Skeletal muscle cell (primary cell): ENCODE measurements around the gene CXCL12.

ENCODE experiments used
- DNase-seq: peaks from one replicate; pipeline ENCODE4 v3.0.0-alpha.2; 2010; ENCODE audit warnings: low read depth
- H3K4me3 ChIP-seq: 2 replicates; pipeline ENCODE4 v1.5.1; 2011; ENCODE audit warnings: low read depth, mild to moderate bottlenecking, control low read depth, low read length, moderate library complexity

Gene CXCL12

GRCh38 chr10:44388641-44389040 lies 3.7 kb upstream of the CXCL12 start:
- H3K4me3 ChIP-seq, result no peak overlapping the region
- no peak for DNase-seq

DNA sequence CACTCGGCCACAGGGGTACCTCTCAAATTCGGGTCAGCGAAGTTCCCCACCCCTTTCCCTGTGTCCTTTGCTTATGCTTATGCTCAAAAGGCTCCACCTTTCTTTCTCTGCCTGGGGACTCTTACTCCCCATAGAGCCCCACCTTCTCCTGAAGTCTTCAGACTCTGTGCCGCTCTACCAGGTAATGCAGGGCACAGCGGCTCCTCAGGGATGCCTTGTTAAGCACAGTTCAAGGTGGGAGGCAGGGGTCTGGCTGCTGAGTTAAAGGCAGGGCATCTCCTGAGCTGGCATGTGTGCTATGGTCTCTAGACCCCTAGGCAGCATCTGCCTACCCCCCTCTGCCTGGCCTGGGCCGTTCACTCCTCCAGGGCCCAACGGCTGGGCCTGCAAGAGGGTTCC lies 3.0 kb upstream of the CXCL12 start:
- no peak for DNase-seq

DNA sequence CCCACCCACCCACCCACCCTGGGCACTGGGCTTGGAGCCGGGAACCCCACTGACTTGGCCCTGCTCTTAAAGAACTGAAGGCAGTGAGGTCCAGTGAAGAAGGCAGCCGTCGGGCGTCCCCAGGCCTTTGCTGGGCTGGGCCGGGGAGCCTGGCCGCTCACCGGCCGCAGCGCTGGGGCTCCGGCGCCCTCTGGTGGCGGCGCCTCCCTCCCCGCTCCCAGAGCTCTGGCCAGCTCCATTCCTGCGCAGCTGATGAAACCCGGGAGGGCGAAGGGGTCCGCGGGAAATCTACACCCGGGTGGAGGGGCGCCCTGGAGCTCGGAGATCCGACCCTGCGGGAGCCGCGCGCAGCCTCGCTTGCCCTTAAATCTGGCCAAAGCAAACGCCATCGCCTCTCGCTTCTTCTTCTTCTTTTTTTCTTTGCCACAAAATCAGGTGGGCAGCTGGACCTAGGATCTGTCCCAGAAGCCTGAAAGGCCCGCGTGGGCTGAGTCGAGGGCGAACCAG lies 1.7 kb upstream of the CXCL12 start:
- DNase-seq, result no peak
- peak overlapping the region; percentile 18 for H3K4me3 ChIP-seq

More for the DNA sequence above, 3.0 kb upstream of the CXCL12 start:
- no peak overlapping the region for H3K4me3 ChIP-seq

DNA sequence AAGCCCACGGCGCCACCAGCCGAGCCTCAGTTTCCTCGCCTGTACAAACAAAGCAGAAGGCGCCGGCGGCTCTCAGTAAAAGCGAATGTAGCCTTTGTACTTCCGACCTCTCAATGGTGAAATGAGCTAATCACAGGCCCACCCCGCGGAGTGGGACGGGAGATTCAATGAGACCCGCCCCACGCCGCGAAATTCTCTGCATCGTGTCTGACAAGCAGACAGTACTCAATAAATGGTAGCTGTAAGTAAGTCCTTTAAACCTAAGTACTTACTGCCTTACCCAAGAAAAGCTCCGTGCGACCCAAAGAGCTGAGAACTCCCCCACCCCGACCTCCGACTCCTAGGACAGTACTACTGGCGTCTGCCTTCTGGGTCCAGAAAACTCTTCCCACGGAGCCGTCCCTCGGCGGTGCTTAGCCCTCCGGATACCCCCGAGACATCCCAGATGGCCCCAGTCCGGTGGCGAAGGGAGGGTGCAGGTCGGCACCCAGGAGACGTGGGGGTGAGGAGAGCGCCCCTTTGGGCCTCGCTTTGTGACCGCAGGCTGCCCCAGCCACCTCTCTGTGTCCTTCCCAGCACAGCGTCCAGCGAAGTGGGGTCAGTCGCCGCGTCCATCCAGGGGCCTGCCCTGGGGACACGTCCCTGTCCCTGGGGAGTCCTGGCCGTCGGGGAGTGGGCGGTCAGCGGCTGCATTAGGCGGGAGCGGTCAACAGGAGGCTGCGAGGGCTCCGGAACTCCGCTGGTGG lies 972 bp upstream of the CXCL12 start:
- DNase-seq, result no peak
- no peak overlapping the region for H3K4me3 ChIP-seq

- H3K4me3 ChIP-seq, result peak overlapping the region; percentile 63
- DNase-seq, result no peak
Observed at GRCh38 chr10:44384601-44385025, 284 bp downstream of the CXCL12 start.

GRCh38 chr10:44383749-44384600 lies 922 bp downstream of the CXCL12 start:
- peak overlapping the region; percentile 63 for H3K4me3 ChIP-seq
- DNase-seq, result no peak

GRCh38 chr10:44382981-44383748 lies 1.7 kb downstream of the CXCL12 start:
- DNase-seq, result no peak
- H3K4me3 ChIP-seq, result peak overlapping the region; percentile 63

GRCh38 chr10:44382131-44382858 lies 2.6 kb downstream of the CXCL12 start:
- peak overlapping the region; percentile 63 for H3K4me3 ChIP-seq
- no peak for DNase-seq

DNA sequence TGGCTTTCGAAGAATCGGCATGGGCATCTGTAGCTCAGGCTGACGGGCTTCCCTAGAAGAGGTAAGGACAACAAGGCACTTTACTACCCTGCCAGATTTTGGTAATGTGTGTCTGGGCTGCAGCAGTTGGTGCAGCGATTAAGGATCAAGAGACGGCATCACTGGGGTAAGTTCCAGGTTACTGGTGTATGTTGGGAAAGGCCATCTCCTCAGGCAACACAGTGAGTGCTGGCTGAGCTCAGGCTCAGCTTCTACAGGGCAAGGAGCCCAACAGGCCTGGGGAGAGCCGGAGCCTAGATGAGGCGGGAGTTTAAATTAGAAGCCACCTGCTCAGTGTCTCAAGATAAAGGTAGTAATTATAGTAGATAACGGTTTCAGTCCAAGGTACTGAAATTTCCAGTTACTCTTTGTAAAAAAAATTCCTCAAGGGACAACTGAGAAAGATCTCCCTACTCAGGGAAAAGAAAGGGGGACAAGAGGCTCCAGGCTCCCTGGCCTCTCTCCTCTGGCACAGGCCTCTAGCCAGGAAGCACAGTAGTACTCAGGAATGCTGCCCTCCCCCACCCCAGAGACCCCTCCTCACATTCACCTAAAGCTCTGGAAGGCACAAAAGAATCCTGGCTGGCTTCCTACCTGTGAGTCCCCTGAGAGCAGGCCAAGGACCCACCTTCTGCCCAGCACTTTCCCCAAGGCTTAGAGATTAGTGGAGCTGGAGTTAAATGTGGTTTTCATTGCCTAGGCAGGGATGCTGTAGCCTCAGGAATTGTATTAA lies 3.9 kb downstream of the CXCL12 start:
- no peak overlapping the region for H3K4me3 ChIP-seq
- DNase-seq, result no peak

DNA sequence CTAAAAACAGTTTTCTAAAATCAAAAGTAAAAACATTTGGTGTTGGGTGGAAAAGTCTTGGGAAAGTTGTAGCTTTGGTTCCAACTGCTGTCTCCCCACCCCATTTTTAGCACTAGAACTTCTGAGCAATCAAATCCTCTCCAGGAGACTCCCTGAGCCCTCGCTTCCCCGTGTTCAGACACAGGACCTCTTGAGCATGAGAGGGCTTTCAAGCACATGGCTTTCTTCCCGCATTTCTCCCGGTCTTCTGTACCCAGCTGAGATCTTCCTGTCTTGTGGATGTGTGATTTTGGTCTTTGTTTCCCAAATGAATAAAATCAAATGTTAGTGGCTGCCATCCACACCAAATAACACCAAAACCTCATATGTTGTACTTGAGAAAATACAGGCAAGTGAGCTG lies 5.0 kb downstream of the CXCL12 start:
- DNase-seq, result no peak

GRCh38 chr10:44378626-44379025 lies 6.3 kb downstream of the CXCL12 start:
- no peak for DNase-seq
- no peak overlapping the region for H3K4me3 ChIP-seq

More for the DNA sequence above, 5.0 kb downstream of the CXCL12 start:
- H3K4me3 ChIP-seq, result no peak overlapping the region

- no peak overlapping the region for H3K4me3 ChIP-seq
- DNase-seq, result no peak
Observed at GRCh38 chr10:44377651-44378310, 7.1 kb downstream of the CXCL12 start.

- peak; percentile 20 for DNase-seq
- H3K4me3 ChIP-seq, result no peak overlapping the region
Observed at GRCh38 chr10:44376472-44377099, 8.3 kb downstream of the CXCL12 start.

DNA sequence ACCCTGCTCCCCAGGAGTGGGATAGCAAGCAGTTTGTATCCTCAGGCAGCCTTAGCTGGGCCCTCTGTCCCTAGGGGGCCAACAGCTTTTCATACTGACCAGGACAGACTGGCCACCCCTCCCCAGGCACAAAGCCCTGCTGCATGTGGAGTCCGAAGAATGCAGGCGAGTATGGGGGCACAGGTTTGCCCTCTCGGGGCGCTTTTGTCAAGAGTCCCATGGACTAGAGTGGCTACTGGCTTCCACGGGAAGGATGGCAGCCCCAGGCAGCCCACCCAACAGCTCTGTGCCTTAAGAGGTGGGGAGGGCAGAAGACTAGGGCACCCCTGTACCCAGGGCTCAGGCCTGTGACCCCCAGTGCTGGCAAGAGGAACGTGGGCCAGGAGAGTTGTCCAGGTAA lies 10.7 kb downstream of the CXCL12 start:
- no peak for DNase-seq
- H3K4me3 ChIP-seq, result no peak overlapping the region

GRCh38 chr10:44373341-44373995 lies 11.4 kb downstream of the CXCL12 start:
- DNase-seq, result no peak
- H3K4me3 ChIP-seq, result no peak overlapping the region

GRCh38 chr10:44372181-44372580 lies 12.7 kb downstream of the CXCL12 start:
- H3K4me3 ChIP-seq, result no peak overlapping the region
- DNase-seq, result no peak

DNA sequence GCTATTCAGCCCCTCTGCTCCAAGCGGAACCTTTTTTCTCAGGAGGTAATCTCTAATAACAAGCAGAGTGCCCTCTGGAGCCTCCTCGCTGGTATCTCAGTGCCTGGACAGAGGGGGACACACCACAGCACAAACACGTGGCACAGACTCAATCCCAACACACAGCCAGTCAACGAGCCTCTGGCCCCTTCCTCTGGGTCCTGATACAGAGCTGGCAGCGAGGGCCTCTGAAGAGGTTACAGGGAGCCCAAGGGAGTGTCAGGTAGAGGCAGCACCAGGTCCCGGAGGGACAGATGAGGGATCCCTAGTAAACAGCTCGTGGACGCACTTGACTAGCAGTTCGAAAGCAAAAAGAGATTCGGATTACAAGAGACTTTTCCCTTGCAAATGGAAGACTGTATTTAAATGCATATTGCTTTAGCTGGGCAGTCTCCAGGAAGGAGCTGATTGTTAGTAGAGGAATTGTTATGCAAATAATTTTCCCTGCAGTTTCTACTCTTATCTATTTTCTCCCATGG lies 14.1 kb downstream of the CXCL12 start:
- no peak for DNase-seq
- no peak overlapping the region for H3K4me3 ChIP-seq
